AG04449 (cell line): ENCODE data around the gene PNPLA7.

Source experiments
- CTCF ChIA-PET: fragments of 350-600 bp; formaldehyde crosslinking; extraction: SDS; loops from one replicate; lab custom pipeline; 2021; ENCODE audit warnings: antibody characterized with exemption; lab: Yijun Ruan, JAX
- POLR2A ChIA-PET: fragments of 400-600, 350-600 bp; formaldehyde crosslinking; extraction: SDS; loops from one replicate; lab custom pipeline; 2020; ENCODE audit warnings: antibody characterized with exemption, inconsistent platforms; lab: Yijun Ruan, JAX
- DNase-seq: peaks from one replicate; pipeline ENCODE4 v3.0.0-alpha.2; 2010; ENCODE audit warnings: low read depth, low spot score
- H3K4me3 ChIP-seq: 2 replicates; pipeline ENCODE4 v1.5.1; 2011; ENCODE audit warnings: low read depth, mild to moderate bottlenecking, control low read depth, low read length
- TF ChIP-seq, protein P1 (sequence below): IDR thresholded peaks from one replicate; pipeline ENCODE4 v1.5.1; 2011; ENCODE audit warnings: mild to moderate bottlenecking, moderate library complexity, low read length, control low read depth, inconsistent platforms; ENCODE audit not compliant: insufficient read depth; ENCODE audit errors: missing control alignments

PNPLA7 gene

DNA sequence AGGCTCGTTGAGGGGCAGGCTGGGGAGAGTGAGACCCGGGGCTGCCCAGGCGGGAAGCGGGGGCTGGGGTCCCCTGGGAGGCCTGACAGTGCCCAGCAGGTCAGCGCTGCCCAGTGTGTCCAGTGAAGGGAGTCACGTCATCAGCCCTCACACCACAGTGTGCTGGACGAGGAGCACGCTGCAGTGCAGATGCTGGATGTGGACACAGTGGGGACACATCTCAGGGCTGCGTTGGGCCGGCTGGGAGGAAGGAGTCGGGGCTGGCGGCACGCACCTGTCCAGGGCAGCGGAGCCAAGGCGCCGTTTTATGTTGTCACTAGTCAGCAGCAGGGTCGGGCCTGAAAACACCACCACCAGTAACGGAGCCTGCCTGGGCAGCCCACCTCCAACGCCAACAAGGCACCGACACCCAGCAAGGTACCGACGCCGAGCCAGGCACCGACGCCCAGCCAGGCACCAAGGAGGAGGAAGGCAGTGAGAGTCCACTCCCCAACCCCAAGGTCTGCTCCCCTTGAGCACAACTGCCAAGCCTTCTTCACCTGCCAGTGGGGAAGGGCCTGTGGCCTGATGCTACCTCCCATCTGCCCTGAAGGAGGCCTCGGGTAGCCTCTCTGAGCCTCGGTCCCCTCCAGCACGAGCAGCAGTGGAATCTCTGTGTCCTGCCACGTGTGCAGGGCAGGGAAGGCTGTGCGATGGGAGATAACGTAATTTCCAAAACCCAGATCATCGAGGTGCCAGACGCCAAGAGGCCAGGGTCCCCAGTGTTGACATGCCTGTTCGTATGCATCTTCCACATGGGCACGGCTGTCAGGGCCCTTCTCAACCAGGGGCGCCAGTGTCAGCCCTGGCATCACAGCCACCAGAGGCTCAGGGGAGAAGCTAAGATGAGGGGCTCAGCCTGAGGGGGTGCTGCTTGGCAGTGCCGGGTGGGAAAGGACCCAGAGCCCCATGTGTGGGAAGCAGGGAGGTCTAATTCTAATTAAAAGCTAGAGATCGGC is 69.2 kb downstream of the PNPLA7 start:
- DNase-seq = no peak
- no peak overlapping the region for H3K4me3 ChIP-seq
- TF ChIP-seq, protein P1, sequence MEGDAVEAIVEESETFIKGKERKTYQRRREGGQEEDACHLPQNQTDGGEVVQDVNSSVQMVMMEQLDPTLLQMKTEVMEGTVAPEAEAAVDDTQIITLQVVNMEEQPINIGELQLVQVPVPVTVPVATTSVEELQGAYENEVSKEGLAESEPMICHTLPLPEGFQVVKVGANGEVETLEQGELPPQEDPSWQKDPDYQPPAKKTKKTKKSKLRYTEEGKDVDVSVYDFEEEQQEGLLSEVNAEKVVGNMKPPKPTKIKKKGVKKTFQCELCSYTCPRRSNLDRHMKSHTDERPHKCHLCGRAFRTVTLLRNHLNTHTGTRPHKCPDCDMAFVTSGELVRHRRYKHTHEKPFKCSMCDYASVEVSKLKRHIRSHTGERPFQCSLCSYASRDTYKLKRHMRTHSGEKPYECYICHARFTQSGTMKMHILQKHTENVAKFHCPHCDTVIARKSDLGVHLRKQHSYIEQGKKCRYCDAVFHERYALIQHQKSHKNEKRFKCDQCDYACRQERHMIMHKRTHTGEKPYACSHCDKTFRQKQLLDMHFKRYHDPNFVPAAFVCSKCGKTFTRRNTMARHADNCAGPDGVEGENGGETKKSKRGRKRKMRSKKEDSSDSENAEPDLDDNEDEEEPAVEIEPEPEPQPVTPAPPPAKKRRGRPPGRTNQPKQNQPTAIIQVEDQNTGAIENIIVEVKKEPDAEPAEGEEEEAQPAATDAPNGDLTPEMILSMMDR = no peak
- ChIA-PET CTCF (no interaction called here), POLR2A (no interaction called here)

- no peak overlapping the region for H3K4me3 ChIP-seq
- DNase-seq = no peak
- TF ChIP-seq, protein P1 = no peak
- POLR2A ChIA-PET = interaction anchor here (1.1 kb wide), 1 partner anchor 10 kb away, joined by 3 read pairs; no protein-coding TSS in a partner anchor
- CTCF ChIA-PET = interaction anchor here (1.0 to 1.3 kb wide), 2 partner anchors 10 to 35 kb away, joined by 3 to 6 read pairs; no protein-coding TSS in a partner anchor
Measured at GRCh38 chr9:137479892-137480685, 70.1 kb downstream of the PNPLA7 start.

GRCh38 chr9:137478962-137479861 is 71.0 kb downstream of the PNPLA7 start:
- no peak overlapping the region; the same call in 1 of the 2 replicates for H3K4me3 ChIP-seq
- DNase-seq = no peak
- POLR2A ChIA-PET = interaction anchor here (1.1 kb wide), 1 partner anchor 9 kb away, joined by 3 read pairs; no protein-coding TSS in a partner anchor
- TF ChIP-seq, protein P1 = no peak
- CTCF ChIA-PET = interaction anchor here (0.6 to 1.3 kb wide), 5 partner anchors 11 to 56 kb away, joined by 3 to 6 read pairs (median 3); partner anchors contain the start of genes EXD3 and NOXA1

- POLR2A ChIA-PET = interaction anchor here (1.1 kb wide), 1 partner anchor 8 kb away, joined by 3 read pairs; no protein-coding TSS in a partner anchor
- CTCF ChIA-PET = interaction anchor here (1.0 to 1.3 kb wide), 2 partner anchors 34 to 53 kb away, joined by 3 to 6 read pairs; no protein-coding TSS in a partner anchor
- TF ChIP-seq, protein P1 = no peak
- no peak for DNase-seq
- H3K4me3 ChIP-seq = no peak overlapping the region
Measured at GRCh38 chr9:137478613-137478961, 71.6 kb downstream of the PNPLA7 start.

DNA sequence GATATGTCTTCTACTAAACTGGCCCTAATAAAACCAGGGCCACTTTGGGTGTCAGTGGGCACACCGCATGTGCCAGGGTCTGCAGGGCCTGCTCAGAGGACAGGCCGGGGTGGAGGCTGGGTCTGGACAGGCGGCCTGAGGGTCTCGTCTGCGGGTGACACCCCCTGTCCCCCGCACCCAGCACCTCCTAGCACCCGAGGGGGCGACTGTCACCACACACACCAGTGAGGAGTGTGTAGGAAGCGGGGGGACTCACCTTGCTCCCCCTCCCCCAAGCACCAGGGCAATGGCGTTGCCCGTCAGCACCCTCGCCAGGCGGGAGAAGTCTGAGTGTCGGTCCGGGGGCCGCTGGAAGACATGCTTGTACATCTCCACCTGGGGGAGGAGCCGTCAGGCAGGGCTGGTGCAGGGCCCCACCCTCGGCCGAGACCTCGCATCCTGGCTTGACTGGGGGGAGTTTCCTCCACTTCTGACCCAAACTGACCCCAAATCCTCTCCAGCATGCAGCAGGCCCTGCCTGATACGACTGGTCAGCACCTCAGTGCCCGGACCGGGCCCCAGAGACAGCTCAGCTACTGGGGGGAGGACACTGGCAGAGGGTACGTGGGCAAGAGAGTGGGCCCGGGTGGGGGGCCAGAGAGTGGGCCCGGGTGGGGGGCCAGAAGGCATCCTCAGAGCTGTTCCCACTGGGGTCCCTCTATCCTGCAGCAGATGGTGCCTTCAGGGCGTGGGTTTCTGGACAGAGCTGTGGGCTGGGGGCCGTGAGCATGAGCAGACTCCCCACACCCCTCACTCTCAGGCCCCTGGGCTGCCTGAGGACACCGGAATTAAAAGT is 72.2 kb downstream of the PNPLA7 start:
- H3K4me3 ChIP-seq = no peak overlapping the region
- CTCF ChIA-PET = no interaction called here
- TF ChIP-seq, protein P1 = no peak
- POLR2A ChIA-PET = no interaction called here
- DNase-seq = no peak
